Measurements from ENCODE around the gene KLHDC10.

DNA sequence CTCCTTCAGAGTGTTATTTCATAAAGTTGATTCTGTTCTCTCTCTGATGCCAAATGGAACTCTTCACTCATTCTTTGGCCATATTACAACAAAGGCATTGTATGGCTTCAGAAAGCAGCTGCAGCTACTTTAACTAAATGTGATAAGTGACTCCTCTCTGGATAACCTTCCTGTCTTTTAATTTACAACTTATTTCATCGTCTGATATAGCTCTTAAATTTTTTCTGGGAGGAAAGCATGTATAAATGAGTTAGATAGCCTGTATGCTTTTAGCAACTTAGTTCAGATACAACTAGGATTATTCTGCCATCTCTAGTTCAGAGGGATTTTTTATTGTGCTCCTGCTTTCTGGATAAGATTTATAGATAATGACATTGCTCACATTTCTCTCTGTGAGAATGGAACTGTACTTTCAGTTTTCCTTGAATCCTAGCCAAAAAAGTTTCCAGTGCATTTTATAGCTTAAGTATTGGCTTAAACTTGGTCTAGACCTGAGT lies 57.5 kb downstream of the KLHDC10 start:
- TF ChIP-seq GATA2 (IDR thresholded peaks at IDR 0.05; ENCODE audit: low read depth, low read length) (no peak), GATA3 (IDR thresholded peaks at IDR 0.05; ENCODE audit: low read depth, low read length) (no peak)
